SK-N-MC (cell line): ENCODE data around the gene RIOX2.

ENCODE experiments used
- EZH2 ChIP-seq: fragments of 200-600 bp; sonication (generic); IDR thresholded peaks from one replicate; pipeline ENCODE4 v1.6.1; 2017; ENCODE audit warnings: antibody characterized with exemption
- POLR2AphosphoS5 ChIP-seq: IDR thresholded peaks from 2 replicates; pipeline ENCODE4 v1.6.1; 2012; ENCODE audit warnings: mild to moderate bottlenecking, low read depth, low read length, borderline replicate concordance

DNA sequence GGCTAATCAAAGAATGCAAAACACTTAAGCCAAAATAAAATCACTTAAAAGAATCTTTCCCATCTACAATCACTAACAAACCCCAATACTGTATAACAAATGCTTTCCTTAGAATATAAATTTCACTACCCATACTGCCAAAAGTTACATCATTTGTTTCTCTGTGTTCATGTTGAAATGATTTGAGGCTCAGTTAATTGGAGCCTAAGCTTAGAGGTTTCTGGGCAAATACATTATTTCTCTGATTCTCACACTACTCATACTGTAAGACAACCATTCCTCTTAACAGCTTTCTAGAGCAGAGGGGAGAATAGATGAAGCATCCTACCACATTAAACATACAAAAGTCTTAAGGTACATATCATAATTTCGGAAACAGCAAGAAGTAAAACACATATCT, 2.1 kb downstream of the RIOX2 start:
- TF ChIP-seq POLR2AphosphoS5 = no peak
- TF ChIP-seq EZH2 = no peak
